GM12865 (cell line): ENCODE measurements around the gene C1orf185.
"Not testable (repeated sequence)": the region's sequence is repeated elsewhere in the genome, so short reads cannot be mapped to it uniquely, and the experiment has no call there.

ENCODE experiments used
- DNase-seq: peaks from one replicate; pipeline ENCODE4 v3.0.0; 2010; ENCODE audit warnings: low read depth
- H3K4me3 ChIP-seq: 2 replicates; pipeline ENCODE4 v1.5.1; 2011; ENCODE audit warnings: mild to moderate bottlenecking, low read depth, low read length, control low read depth
- TF ChIP-seq, protein P1 (sequence below): IDR thresholded peaks from 2 replicates; pipeline ENCODE4 v1.5.1; 2011; ENCODE audit warnings: low read length, control low read depth, low read depth, inconsistent platforms; ENCODE audit not compliant: insufficient read depth; ENCODE audit errors: missing control alignments

The C1orf185 gene

DNA sequence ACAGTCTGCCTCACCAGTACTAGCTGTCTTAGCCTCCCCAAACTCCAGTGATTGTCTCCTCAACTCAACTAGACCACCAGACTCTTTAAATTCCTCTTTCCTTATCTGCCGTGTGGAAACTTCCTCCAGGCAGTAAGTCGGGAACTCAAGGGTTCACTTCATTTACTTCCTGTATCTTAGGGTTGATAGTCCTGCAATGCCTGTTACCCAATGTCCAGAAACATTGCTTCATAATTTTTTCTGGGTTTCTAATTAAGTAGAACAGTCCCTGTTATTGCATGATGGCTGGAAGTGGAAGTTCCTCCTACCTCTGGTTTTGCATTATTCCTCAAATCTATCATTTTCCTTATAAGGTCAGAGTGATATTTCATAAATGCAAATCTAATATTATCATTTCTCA lies 73.2 kb downstream of the C1orf185 start:
- DNase-seq = no peak
- TF ChIP-seq, protein P1, sequence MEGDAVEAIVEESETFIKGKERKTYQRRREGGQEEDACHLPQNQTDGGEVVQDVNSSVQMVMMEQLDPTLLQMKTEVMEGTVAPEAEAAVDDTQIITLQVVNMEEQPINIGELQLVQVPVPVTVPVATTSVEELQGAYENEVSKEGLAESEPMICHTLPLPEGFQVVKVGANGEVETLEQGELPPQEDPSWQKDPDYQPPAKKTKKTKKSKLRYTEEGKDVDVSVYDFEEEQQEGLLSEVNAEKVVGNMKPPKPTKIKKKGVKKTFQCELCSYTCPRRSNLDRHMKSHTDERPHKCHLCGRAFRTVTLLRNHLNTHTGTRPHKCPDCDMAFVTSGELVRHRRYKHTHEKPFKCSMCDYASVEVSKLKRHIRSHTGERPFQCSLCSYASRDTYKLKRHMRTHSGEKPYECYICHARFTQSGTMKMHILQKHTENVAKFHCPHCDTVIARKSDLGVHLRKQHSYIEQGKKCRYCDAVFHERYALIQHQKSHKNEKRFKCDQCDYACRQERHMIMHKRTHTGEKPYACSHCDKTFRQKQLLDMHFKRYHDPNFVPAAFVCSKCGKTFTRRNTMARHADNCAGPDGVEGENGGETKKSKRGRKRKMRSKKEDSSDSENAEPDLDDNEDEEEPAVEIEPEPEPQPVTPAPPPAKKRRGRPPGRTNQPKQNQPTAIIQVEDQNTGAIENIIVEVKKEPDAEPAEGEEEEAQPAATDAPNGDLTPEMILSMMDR = no peak
- no peak overlapping the region for H3K4me3 ChIP-seq

DNA sequence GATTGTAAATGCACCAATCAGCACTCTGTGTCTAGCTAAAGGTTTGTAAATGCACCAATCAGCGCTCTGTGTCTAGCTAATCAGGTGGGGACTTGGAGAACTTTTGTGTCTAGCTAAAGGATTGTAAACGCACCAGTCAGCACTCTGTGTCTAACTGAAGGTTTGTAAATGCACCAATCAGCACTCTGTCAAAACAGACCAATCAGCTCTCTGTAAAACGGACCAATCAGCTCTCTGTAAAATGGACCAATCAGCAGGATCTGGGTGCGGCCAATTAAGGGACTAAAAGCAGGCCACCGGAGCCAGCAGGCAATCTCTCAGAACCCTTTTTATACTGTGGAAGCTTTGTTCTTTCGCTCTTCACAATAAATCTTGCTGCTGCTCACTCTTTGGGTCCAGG lies 76.0 kb downstream of the C1orf185 start:
- H3K4me3 ChIP-seq, DNase-seq: not testable (repeated sequence)

DNA sequence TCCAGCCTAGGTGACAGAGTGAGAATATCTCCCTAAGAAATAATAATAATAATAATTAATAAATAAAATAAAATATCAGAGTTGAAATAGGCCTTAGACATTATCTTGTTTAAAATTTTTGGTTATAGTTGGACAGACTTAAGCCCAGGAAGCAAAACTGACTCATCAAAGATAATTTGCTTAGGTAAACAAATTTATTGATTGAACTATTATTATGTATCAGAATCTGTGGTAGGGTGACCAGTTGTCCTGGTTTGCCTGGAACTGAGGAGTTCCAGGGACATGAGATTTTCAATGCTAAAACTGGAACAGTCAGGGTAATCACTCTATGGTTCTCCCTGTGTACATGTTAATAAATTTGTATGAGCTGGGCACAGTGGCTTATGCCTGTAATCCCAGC lies 86.2 kb downstream of the C1orf185 start:
- TF ChIP-seq, protein P1 = no peak
- no peak for DNase-seq

DNA sequence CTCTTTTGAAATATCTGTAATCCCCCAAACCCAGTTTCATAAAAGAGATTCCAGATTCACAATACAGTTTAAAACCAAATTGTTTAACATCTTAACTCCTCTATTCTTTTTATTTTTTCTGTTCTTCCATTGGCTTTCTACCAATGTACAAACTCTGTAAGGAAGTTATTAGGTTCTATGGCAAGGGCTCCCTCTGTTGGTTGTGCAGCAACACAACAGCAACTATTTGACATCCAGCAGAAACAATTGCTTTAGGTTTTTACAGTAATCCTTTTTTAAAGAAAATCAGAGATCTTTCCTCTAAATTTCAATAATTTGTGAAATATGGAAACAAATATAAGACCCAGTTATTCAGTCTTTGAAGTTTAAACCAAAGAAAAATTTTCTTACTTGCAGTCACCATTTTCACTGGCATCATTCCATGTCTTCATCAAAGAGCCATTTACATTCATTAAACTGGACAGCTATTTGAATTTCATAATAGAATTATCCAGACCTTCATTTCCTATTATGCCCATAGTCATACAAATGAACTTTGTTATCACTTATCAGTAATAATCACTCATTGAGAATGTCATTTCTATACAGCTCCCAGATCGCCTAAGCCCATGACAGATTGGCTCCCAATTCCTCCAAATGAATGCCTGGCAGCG lies 87.5 kb downstream of the C1orf185 start:
- H3K4me3 ChIP-seq = no peak overlapping the region
- TF ChIP-seq, protein P1 = peak; percentile 80
- DNase-seq = peak; percentile 79

More for the DNA sequence above, 86.2 kb downstream of the C1orf185 start:
- no peak overlapping the region for H3K4me3 ChIP-seq

DNA sequence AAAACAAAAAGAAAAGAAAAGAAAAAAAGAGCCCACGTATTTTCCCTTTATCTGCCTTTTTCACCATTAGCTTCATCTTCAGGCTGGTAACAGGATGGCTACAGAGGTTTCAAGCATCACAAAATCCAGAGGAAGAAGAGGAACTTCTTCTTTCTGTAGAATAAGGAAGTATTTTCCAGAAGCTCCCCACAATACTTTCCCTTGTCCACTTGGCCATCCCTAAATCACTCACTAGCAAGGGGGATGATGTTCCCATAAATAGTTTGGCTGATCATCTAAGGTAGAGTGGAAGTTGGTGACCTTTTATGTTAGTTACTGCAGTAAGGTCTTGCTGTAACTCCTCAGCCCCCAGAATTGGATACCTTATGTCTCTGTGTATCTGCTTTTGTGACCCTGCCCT lies 88.9 kb downstream of the C1orf185 start:
- TF ChIP-seq, protein P1 = no peak
- H3K4me3 ChIP-seq = no peak overlapping the region
- no peak for DNase-seq

DNA sequence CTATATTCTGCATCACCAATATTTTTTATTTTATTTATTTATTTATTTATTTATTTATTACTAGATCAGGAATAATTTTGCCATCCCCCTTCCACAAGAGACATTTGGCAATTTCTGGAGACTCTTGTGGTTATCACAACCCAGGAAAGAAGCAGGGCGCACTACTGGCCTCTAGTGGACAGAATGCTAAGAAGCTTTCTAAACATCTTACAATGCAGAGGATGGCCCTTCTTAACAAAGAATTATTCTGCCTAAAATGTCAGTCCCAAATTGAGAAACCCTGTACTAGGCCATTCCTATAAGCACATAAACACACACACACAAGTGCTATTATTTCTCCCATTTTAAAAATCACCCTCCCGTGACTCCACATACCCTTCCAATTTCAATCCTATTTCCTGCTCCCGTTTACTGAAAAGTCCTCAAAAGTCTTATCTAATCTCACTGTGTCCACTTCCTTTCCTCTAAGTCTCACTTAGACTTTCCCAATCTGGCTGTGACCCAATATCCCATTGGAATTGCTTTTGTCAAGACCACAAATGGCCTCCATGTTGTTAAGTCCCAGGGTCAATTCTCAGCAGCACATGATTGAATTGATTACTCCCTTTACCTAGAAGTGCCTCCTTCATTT lies 90.3 kb downstream of the C1orf185 start:
- peak; percentile 77 for DNase-seq
- TF ChIP-seq, protein P1 = peak; percentile 86
- H3K4me3 ChIP-seq = no peak overlapping the region

DNA sequence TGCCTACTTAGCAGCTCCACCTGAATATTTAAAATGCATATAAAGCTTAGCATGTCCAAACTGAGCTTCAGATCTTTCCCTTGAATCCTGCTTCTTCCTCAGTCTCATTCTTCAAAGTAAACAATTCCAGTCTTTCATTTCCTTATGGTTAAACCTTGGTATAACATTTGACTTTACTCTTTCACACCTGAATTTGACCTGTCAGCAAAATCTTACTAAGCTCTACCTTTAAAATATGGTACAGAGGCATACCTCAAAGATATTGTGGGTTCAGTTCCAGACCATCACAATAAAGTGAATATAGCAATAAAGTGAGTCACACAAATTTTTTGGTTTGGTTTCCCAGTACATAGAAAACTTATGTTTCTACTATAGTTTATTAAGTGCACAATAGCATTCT lies 91.5 kb downstream of the C1orf185 start:
- H3K4me3 ChIP-seq = no peak overlapping the region
- TF ChIP-seq, protein P1 = no peak
- DNase-seq = no peak
